ENCODE data around the gene LIN28B. TPM values are rescaled to one million over a fixed set of nuclear protein-coding genes. Genes with fewer than 3 reads are reported as not detected.

LIN28B gene
- total RNA-seq, 2 donors from 2014 or later: not detected

DNA sequence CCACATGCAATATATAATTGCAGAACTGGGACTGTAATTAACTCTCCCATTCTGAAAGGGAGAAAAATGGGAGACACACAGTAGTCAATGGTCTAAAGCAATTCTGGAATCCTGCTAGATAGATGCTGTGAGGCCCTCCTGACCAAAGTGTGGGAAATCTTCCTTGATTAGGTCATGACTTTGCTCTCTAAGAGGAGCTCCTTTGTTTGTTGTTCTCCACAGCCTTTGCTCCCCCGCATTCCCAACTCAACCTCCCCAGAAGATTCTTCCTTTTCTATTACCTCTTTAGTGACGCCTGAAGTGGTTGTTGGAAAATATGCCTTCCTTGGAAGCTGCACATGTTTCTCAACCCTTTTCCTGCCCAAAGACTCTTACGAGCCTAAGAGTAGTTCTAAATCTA, 28.8 kb upstream of the LIN28B start:
- Histone ChIP-seq H3K4me3 (no peak overlapping the region), H3K36me3 (replicated peaks in 1 of 2; ENCODE audit: insufficient read depth in 1 of 2, low read depth in 2 of 2) (no peaks in the 10 kb centered on the region), H3K9me3 (no peaks in the 10 kb centered on the region), H3K27me3 (no peaks in the 10 kb centered on the region), H3K4me1 (no peaks in the 10 kb centered on the region), H3K27ac (no peak overlapping the region)
- DNase-seq: no peak
- 63 to 66% methylated on average over 3 of the region's 3 CpGs for WGBS, 2 donors
- no peak for ATAC-seq
- TF ChIP-seq POLR2A (IDR thresholded peaks at IDR 0.05) (no peak), CTCF (IDR thresholded peaks at IDR 0.05) (no peak)
- intact Hi-C loops (cut with DNase I): no loop called here

GRCh38 chr6:104929353-104929752, 27.6 kb upstream of the LIN28B start:
- Histone ChIP-seq H3K36me3 (replicated peaks in 1 of 2; ENCODE audit: insufficient read depth in 1 of 2, low read depth in 2 of 2) (no peaks in the 10 kb centered on the region), H3K9me3 (no peaks in the 10 kb centered on the region), H3K4me1 (no peaks in the 10 kb centered on the region), H3K4me3 (no peak overlapping the region), H3K27me3 (no peaks in the 10 kb centered on the region), H3K27ac (no peak overlapping the region)
- 58 to 68% methylated on average over 5 of the region's 5 CpGs for WGBS, 2 donors
- ATAC-seq: no peak
- intact Hi-C loops (cut with DNase I): no loop called here
- no peak for DNase-seq
- no peak for TF ChIP-seq POLR2A (IDR thresholded peaks at IDR 0.05)
- no peak for TF ChIP-seq CTCF (IDR thresholded peaks at IDR 0.05)

GRCh38 chr6:104930939-104931338, 26.0 kb upstream of the LIN28B start:
- TF ChIP-seq CTCF (IDR thresholded peaks at IDR 0.05) (no peak), POLR2A (IDR thresholded peaks at IDR 0.05) (no peak)
- Histone ChIP-seq H3K27me3 (no peaks in the 10 kb centered on the region), H3K36me3 (replicated peaks in 1 of 2; ENCODE audit: insufficient read depth in 1 of 2, low read depth in 2 of 2) (no peaks in the 10 kb centered on the region), H3K27ac (no peak overlapping the region), H3K4me1 (no peaks in the 10 kb centered on the region), H3K9me3 (no peaks in the 10 kb centered on the region), H3K4me3 (no peak overlapping the region)
- no peak for DNase-seq
- intact Hi-C loops (cut with DNase I): no loop called here
- WGBS, 2 donors: 34 to 42% methylated on average over 2 of the region's 2 CpGs
- no peak for ATAC-seq

DNA sequence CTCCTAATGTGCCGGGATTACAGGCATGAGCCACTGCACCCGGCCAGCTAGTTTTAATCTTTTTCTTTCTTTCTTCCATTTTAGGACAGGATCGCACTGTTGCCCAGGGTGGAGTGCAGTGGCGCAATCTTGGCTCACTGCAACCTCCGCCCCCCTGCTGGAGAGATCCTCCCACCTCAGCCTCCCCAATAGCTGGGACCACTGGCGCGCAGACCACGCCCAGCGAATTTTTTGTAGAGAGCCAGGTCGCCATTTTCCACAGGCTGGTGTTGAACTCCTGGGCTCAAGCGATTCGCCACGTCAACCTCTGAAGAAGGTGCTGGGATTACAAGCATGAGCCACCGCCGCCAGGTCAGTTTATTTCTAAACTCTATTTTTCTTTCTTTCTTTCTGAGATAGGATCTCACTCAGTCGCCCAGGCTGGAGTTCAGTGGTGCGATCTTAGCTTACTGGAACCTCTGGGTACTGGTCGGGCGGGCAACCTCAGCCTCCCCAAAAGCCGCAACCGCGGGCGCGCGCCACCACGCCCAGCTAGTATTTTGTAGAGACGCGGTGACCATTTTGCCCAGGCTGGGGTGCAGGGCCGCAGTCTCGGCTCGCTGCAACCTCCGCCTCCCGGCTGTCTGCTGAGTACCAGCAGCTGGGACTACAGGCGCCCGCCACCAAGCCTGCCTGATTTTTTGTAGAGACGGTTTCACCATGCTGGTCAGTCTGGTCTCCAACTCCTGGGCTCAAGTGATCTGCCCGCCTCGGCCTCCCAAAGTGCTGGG, 20.0 kb upstream of the LIN28B start:
- TF ChIP-seq CTCF (IDR thresholded peaks at IDR 0.05): no peak
- no peak for TF ChIP-seq POLR2A (IDR thresholded peaks at IDR 0.05)
- Histone ChIP-seq H3K27me3 (peaks cover 0 to 17% of the 10 kb centered on the region in 2 donors), H3K36me3 (replicated peaks in 1 of 2; ENCODE audit: insufficient read depth in 1 of 2, low read depth in 2 of 2) (no peaks in the 10 kb centered on the region), H3K27ac (no peak overlapping the region), H3K4me3 (no peak overlapping the region), H3K4me1 (peaks cover 6% of the 10 kb centered on the region), H3K9me3 (no peaks in the 10 kb centered on the region)
- ATAC-seq: no peak
- DNase-seq: no peak
- intact Hi-C loops (cut with DNase I): no loop called here
- 88 to 91% methylated on average over 37 to 38 of the region's 38 CpGs for WGBS, 2 donors
